Breast epithelium (tissue), 3 donors: ENCODE data around the gene ST6GALNAC4.

Experiments
- POLR2A ChIP-seq: fragments of 450-650 bp; IDR thresholded peaks from one replicate; pipeline ENCODE4 v1.6.1; 2016; ENCODE audit warnings: antibody characterized with exemption, mild to moderate bottlenecking, moderate library complexity
- POLR2AphosphoS5 ChIP-seq, 3 donors: sonication (generic); formaldehyde crosslinking; IDR thresholded peaks; one replicate each; pipeline ENCODE4 v1.6.1; 2017; ENCODE audit warnings: antibody characterized with exemption in 3 of 3
- TF ChIP-seq, protein P1 (sequence below), 3 donors: fragments of 450-650 bp; IDR thresholded peaks; one replicate each; pipeline ENCODE4 v1.5.1; 2016 to 2017; ENCODE audit warnings: antibody characterized with exemption in 3 of 3, mild to moderate bottlenecking in 3 of 3, moderate library complexity in 3 of 3

DNA sequence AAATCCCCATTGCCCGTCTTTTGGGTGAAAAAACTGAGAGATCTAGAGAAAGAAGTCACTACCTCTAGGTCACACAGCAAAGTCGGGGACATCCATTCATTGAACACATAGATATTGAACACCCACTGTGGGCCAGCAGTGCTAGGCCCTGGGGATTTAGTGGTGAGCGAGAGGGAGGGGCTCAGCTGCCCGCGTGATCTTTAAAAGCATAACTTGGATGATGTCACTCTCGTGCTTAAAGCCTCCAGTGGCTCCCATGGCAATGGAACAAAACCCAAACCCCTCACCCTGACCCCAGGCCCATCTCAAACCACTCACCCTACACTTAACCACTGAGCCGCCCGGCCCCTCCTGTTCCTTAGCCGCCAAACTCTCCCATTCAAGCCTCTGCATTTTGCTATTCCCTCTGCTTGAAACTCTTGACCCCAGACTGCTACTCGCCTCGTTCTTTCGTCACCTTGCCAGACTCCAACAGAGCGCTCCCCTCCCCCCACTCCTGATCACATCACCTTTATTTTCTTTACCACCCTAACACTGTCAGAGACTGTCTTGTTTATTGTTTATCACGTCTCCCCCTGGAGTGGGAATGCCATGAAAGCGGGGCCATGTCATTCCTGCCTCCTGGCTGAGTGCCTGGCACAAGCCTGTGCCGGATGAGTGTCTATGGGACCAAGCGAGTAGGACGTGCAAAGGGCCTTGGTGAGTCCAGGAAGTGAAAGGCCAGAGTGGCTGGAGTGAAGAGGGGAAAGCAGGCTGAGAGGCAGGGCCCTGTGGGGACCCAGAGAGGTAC, 14.4 kb upstream of the ST6GALNAC4 start:
- TF ChIP-seq, protein P1, sequence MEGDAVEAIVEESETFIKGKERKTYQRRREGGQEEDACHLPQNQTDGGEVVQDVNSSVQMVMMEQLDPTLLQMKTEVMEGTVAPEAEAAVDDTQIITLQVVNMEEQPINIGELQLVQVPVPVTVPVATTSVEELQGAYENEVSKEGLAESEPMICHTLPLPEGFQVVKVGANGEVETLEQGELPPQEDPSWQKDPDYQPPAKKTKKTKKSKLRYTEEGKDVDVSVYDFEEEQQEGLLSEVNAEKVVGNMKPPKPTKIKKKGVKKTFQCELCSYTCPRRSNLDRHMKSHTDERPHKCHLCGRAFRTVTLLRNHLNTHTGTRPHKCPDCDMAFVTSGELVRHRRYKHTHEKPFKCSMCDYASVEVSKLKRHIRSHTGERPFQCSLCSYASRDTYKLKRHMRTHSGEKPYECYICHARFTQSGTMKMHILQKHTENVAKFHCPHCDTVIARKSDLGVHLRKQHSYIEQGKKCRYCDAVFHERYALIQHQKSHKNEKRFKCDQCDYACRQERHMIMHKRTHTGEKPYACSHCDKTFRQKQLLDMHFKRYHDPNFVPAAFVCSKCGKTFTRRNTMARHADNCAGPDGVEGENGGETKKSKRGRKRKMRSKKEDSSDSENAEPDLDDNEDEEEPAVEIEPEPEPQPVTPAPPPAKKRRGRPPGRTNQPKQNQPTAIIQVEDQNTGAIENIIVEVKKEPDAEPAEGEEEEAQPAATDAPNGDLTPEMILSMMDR (IDR thresholded peaks at IDR 0.05): no peak
- TF ChIP-seq POLR2A (no peak), POLR2AphosphoS5 (IDR thresholded peaks at IDR 0.05) (no peak)
